SK-N-SH (cell line): ENCODE results near the gene CCR5. TPM values are rescaled to one million over a fixed set of nuclear protein-coding genes. Genes with fewer than 3 reads are reported as not detected.

Source experiments
- CTCF ChIA-PET: fragments of 300-600, 350-600 bp; formaldehyde crosslinking; extraction: SDS; loops from one replicate; lab custom pipeline; 2021; lab: Yijun Ruan, JAX
- POLR2A ChIA-PET: fragments of 350-600 bp; sonication (Branson Sonifier 250); formaldehyde crosslinking; extraction: SDS; loops from one replicate; lab custom pipeline; 2020; ENCODE audit warnings: antibody characterized with exemption, inconsistent platforms; lab: Yijun Ruan, JAX
- DNase-seq: peaks from one replicate; pipeline ENCODE4 v3.0.0; 2012
- H2AFZ ChIP-seq: fragments of 200-600 bp; sonication (generic); 2 replicates; pipeline ENCODE4 v1.8.1; 2016; ENCODE audit warnings: antibody characterized with exemption, mild to moderate bottlenecking, low read depth
- H3F3A ChIP-seq: fragments of 200-600 bp; sonication (generic); replicated peaks from 2 replicates; pipeline ENCODE3; 2016; ENCODE audit warnings: antibody characterized with exemption, mild to moderate bottlenecking; ENCODE audit not compliant: insufficient read depth
- H3K27ac ChIP-seq, 2 experiments: fragments of 200-500 bp in 1 of 2; fragments of 200-600 bp in 1 of 2; sonication (Bioruptor generic) in 1 of 2; sonication (generic), shearing (Covaris generic) in 1 of 2; 2 replicates each; pipeline versions ENCODE4 v1.5.1 to v1.6.1; 2014 to 2016; ENCODE audit warnings: low read depth in 2 of 2, inconsistent platforms in 1 of 2, low read length in 1 of 2, mild to moderate bottlenecking in 1 of 2, mixed read lengths in 1 of 2
- H3K27me3 ChIP-seq: fragments of 200-600 bp; sonication (generic), shearing (Covaris generic); 2 replicates; pipeline ENCODE4 v1.6.1; 2016; ENCODE audit warnings: mixed run types; ENCODE audit not compliant: insufficient read depth
- H3K36me3 ChIP-seq, 2 experiments: fragments of 200-500 bp in 1 of 2; fragments of 200-600 bp in 1 of 2; sonication (Bioruptor generic) in 1 of 2; sonication (generic) in 1 of 2; replicated peaks in 1 of 2; 2 replicates each; pipeline versions ENCODE3 to v1.5.1; 2014 to 2016; ENCODE audit warnings: low read length in 1 of 2, mild to moderate bottlenecking in 1 of 2; ENCODE audit not compliant: insufficient read depth in 2 of 2, control insufficient read depth in 1 of 2
- H3K4me1 ChIP-seq, 2 experiments: fragments of 200-500 bp in 1 of 2; fragments of 200-600 bp in 1 of 2; sonication (Bioruptor generic) in 1 of 2; sonication (generic), shearing (Covaris generic) in 1 of 2; 2 replicates each; pipeline versions ENCODE4 v1.5.1 to v1.6.1; 2014 to 2016; ENCODE audit warnings: low read depth in 1 of 2, low read length in 1 of 2, mixed run types in 1 of 2; ENCODE audit not compliant: insufficient read depth in 2 of 2, control insufficient read depth in 1 of 2
- H3K4me2 ChIP-seq: fragments of 200-600 bp; sonication (generic), shearing (Covaris generic); 2 replicates; pipeline ENCODE4 v1.6.1; 2017; ENCODE audit warnings: mixed run types
- H3K4me3 ChIP-seq, 2 experiments: fragments of 200-500 bp in 1 of 2; fragments of 200-600 bp in 1 of 2; sonication (Bioruptor generic) in 1 of 2; sonication (generic), shearing (Covaris generic) in 1 of 2; 2 replicates each; pipeline versions ENCODE4 v1.5.1 to v1.8.1; 2014 to 2016; ENCODE audit warnings: low read depth in 2 of 2, inconsistent platforms in 1 of 2, low read length in 1 of 2, mild to moderate bottlenecking in 1 of 2, mixed read lengths in 1 of 2, moderate library complexity in 1 of 2
- H3K79me2 ChIP-seq: fragments of 200-600 bp; sonication (generic); 2 replicates; pipeline ENCODE4 v1.8.1; 2017; ENCODE audit warnings: mild to moderate bottlenecking; ENCODE audit not compliant: insufficient read depth
- H3K9ac ChIP-seq: fragments of 200-600 bp; sonication (generic); 2 replicates; pipeline ENCODE4 v1.6.1; 2017; ENCODE audit warnings: mixed run types
- H3K9me2 ChIP-seq: fragments of 200-600 bp; sonication (generic); 2 replicates; pipeline ENCODE4 v1.6.1; 2017; ENCODE audit warnings: mixed run types
- H3K9me3 ChIP-seq: fragments of 200-600 bp; sonication (generic); 2 replicates; pipeline ENCODE4 v1.6.1; 2017; ENCODE audit warnings: mixed run types, mild to moderate bottlenecking, moderate library complexity
- H4K20me1 ChIP-seq: fragments of 200-600 bp; sonication (generic); 2 replicates; pipeline ENCODE4 v1.6.1; 2017; ENCODE audit warnings: mild to moderate bottlenecking, mixed run types; ENCODE audit not compliant: insufficient read depth
- ELF1 ChIP-seq: IDR thresholded peaks from 2 replicates; pipeline ENCODE4 v1.4.0; 2012
- EP300 ChIP-seq, 2 experiments: IDR thresholded peaks; 2 replicates each; pipeline versions ENCODE4 v1.4.0 to v1.6.1; 2012; ENCODE audit warnings: borderline replicate concordance in 1 of 2, low read depth in 1 of 2, low read length in 1 of 2
- EZH2phosphoT487 ChIP-seq: fragments of 200-600 bp; sonication (generic); IDR thresholded peaks from 2 replicates; pipeline ENCODE4 v1.6.1; 2017; ENCODE audit warnings: low read depth, mixed run types, mild to moderate bottlenecking, antibody characterized with exemption, moderate library complexity, borderline replicate concordance
- FOXM1 ChIP-seq: IDR thresholded peaks from 2 replicates; pipeline ENCODE4 v1.4.0; 2012; ENCODE audit warnings: low read depth, mild to moderate bottlenecking
- MEF2A ChIP-seq: IDR thresholded peaks from 2 replicates; pipeline ENCODE4 v1.4.0; 2012; ENCODE audit warnings: low read depth, borderline replicate concordance
- MXI1 ChIP-seq: IDR thresholded peaks from 2 replicates; pipeline ENCODE4 v1.6.1; 2012; ENCODE audit warnings: mild to moderate bottlenecking, low read depth, low read length, improper control_type of control experiment
- POLR2AphosphoS5 ChIP-seq: IDR thresholded peaks from 2 replicates; pipeline ENCODE4 v1.6.1; 2012; ENCODE audit warnings: low read depth, low read length
- RAD21 ChIP-seq: IDR thresholded peaks from 2 replicates; pipeline ENCODE4 v1.6.1; 2012; ENCODE audit warnings: mild to moderate bottlenecking, low read length
- RFX5 ChIP-seq: IDR thresholded peaks from 2 replicates; pipeline ENCODE4 v1.6.1; 2012; ENCODE audit warnings: mild to moderate bottlenecking, improper control_type of control experiment, low read length
- RXRA ChIP-seq: IDR thresholded peaks from 2 replicates; pipeline ENCODE4 v1.4.0; 2012; ENCODE audit warnings: low read depth, mild to moderate bottlenecking, borderline replicate concordance
- TAF1 ChIP-seq: IDR thresholded peaks from 2 replicates; pipeline ENCODE4 v1.6.1; 2012; ENCODE audit warnings: low read depth, mild to moderate bottlenecking, low read length, moderate library complexity, borderline replicate concordance
- TCF12 ChIP-seq: IDR thresholded peaks from 2 replicates; pipeline ENCODE4 v1.4.0; 2012
- TEAD4 ChIP-seq: IDR thresholded peaks from 2 replicates; pipeline ENCODE4 v1.4.0; 2012; ENCODE audit warnings: mild to moderate bottlenecking, borderline replicate concordance; ENCODE audit not compliant: insufficient read depth
- USF2 ChIP-seq: fragments of 150-350 bp; IDR thresholded peaks from 2 replicates; pipeline ENCODE4 v1.6.1; 2017; ENCODE audit warnings: antibody characterized with exemption, low read length, low read depth, borderline replicate concordance
- YY1 ChIP-seq: IDR thresholded peaks from 2 replicates; pipeline ENCODE4 v1.4.0; 2012; ENCODE audit warnings: low read depth, mild to moderate bottlenecking
- WGBS: methylation state at CpG from one replicate; pipeline ENCODE4 v1.1.6; 2017; ENCODE audit warnings: low lambda C conversion rate; 5-methylcytosine and 5-hydroxymethylcytosine counted together
- polyA plus RNA-seq, 3 experiments: library from polyadenylated mRNA; depleted of rRNA; stranded (reverse); fragments of >200 nt; gene quantifications; 2 replicates each; pipeline ENCODE4 v1.2.3, GENCODE V29; 2012
- TF ChIP-seq, protein P1 (sequence below): IDR thresholded peaks from 2 replicates; pipeline ENCODE4 v1.4.0; 2012; ENCODE audit warnings: low read depth, borderline replicate concordance

CCR5 gene
- polyA plus RNA-seq, 1 of the 3 experiments (the other 2 are of a cell fraction), result not detected

DNA sequence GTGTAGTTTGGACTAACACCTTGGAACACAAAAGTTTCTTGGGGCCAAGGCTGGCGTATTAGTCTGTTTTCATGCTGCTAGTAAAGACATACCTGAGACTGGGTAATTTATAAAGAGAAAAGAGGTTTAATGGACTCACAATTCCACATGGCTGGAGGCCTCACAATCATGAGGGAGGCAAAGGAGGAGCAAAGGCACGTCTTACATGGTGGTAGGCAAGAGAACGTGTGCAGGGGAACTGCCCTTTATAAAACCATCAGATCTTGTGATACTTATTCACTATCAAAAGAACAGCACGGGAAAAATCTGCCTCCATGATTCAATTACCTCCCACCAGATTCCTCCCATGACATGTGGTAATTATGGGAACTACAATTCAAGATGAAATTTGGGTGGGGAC lies 26.3 kb upstream of the CCR5 start:
- Histone ChIP-seq H3K27me3 (no peaks in the 10 kb centered on the region), H3K9ac (no peak overlapping the region), H3K79me2 (no peaks in the 10 kb centered on the region), H3K9me3 (no peaks in the 10 kb centered on the region), H2AFZ (no peak overlapping the region), H3K36me3 (no peaks in the 10 kb centered on the region), H3F3A (no peaks in the 10 kb centered on the region)
- DNase-seq, result no peak
- 4% methylated on average over 4 of the region's 4 CpGs for WGBS
- ChIA-PET CTCF (no interaction called here), POLR2A (no interaction called here)
- TF ChIP-seq TEAD4, result no peak
- TF ChIP-seq, all 33 proteins: peak for 0
- H3K27ac ChIP-seq, result no peak overlapping the region
- H3K4me1 ChIP-seq, result no peaks in the 10 kb centered on the region
- H3K4me3 ChIP-seq, result no peak overlapping the region
- H4K20me1 ChIP-seq, result no peaks in the 10 kb centered on the region
- no peaks in the 10 kb centered on the region for H3K9me2 ChIP-seq
- no peak overlapping the region for H3K4me2 ChIP-seq

DNA sequence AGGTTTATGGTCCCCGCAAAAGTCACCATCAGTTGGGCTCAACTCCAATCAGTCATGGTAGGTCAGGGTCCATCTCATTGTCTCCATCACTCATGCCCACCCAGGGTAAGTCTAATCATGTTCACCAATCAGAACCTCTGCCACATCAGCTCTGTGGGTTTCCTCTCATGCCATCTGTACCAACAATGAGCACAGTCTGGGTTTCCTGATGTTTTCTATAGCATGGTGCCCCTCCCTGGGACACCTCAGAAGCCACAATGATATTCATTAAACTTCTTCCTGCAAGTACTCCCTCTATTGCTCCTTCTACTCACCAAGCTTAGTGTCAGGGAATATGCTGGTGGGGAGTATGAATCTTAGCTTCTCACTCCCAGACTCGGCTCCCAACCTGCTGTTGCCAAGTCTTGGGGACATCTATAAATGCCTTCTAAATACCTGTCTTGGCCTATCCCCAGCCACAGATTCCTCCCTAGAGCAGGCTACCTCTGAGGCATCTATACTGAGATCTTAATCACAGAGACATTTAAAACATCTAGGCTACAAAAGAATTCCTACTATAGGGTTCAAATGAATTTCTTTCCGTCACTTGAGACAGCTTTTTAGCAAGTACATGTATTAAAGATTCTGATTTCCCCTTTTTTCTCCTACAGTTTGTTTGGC lies 21.8 kb upstream of the CCR5 start:
- Histone ChIP-seq H3F3A (no peaks in the 10 kb centered on the region), H3K36me3 (no peaks in the 10 kb centered on the region), H3K4me3 (no peak overlapping the region), H3K27ac (no peak overlapping the region), H2AFZ (no peak overlapping the region; the same call in 1 of the 2 replicates), H3K27me3 (no peaks in the 10 kb centered on the region; the same call in 1 of the 2 replicates), H3K79me2 (no peaks in the 10 kb centered on the region), H3K9me3 (no peaks in the 10 kb centered on the region), H3K4me1 (no peaks in the 10 kb centered on the region), H4K20me1 (no peaks in the 10 kb centered on the region), H3K9me2 (no peaks in the 10 kb centered on the region), H3K9ac (no peak overlapping the region), H3K4me2 (no peak overlapping the region)
- no peak for DNase-seq
- ChIA-PET CTCF (no interaction called here), POLR2A (no interaction called here)
- WGBS, result 3% methylated on average over 3 of the region's 3 CpGs
- TF ChIP-seq USF2, result no peak
- TF ChIP-seq, protein P1, sequence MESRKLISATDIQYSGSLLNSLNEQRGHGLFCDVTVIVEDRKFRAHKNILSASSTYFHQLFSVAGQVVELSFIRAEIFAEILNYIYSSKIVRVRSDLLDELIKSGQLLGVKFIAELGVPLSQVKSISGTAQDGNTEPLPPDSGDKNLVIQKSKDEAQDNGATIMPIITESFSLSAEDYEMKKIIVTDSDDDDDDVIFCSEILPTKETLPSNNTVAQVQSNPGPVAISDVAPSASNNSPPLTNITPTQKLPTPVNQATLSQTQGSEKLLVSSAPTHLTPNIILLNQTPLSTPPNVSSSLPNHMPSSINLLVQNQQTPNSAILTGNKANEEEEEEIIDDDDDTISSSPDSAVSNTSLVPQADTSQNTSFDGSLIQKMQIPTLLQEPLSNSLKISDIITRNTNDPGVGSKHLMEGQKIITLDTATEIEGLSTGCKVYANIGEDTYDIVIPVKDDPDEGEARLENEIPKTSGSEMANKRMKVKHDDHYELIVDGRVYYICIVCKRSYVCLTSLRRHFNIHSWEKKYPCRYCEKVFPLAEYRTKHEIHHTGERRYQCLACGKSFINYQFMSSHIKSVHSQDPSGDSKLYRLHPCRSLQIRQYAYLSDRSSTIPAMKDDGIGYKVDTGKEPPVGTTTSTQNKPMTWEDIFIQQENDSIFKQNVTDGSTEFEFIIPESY, result no peak
- TF ChIP-seq MXI1, result no peak
- no peak for TF ChIP-seq EP300 (IDR thresholded peaks at IDR 0.05; ENCODE audit: borderline replicate concordance in 1 of 2, low read depth in 1 of 2, low read length in 1 of 2)
- TF ChIP-seq EZH2phosphoT487, result no peak
- no peak for TF ChIP-seq YY1
- no peak for TF ChIP-seq TAF1
- no peak for TF ChIP-seq MEF2A
- TF ChIP-seq FOXM1, result no peak
- TF ChIP-seq RFX5, result no peak
- no peak for TF ChIP-seq TCF12
- TF ChIP-seq POLR2AphosphoS5, result no peak
- no peak for TF ChIP-seq ELF1
- no peak for TF ChIP-seq RXRA
- TF ChIP-seq RAD21, result no peak
